HUES6 (cell line): Measurements from ENCODE around the gene LRPPRC.
"Not testable (repeated sequence)": the region's sequence is repeated elsewhere in the genome, so short reads cannot be mapped to it uniquely, and the experiment has no call there.

Experiments
- H3K27ac ChIP-seq: 2 replicates; pipeline ENCODE4 v1.7.0; 2013; ENCODE audit warnings: low read depth, mild to moderate bottlenecking, low read length, inconsistent platforms
- H3K27me3 ChIP-seq: 2 replicates; pipeline ENCODE4 v1.6.1; 2013; ENCODE audit warnings: low read length; ENCODE audit not compliant: control insufficient read depth, insufficient read depth
- H3K36me3 ChIP-seq: 2 replicates; pipeline ENCODE4 v1.6.1; 2013; ENCODE audit warnings: low read length; ENCODE audit not compliant: control insufficient read depth, insufficient read depth
- H3K4me1 ChIP-seq: 2 replicates; pipeline ENCODE4 v1.6.1; 2013; ENCODE audit warnings: low read length; ENCODE audit not compliant: control insufficient read depth, insufficient read depth
- H3K4me3 ChIP-seq: 2 replicates; pipeline ENCODE4 v1.5.1; 2013; ENCODE audit warnings: low read depth, low read length
- H3K9ac ChIP-seq: one replicate; pipeline ENCODE4 v1.6.1; 2013; ENCODE audit warnings: mild to moderate bottlenecking, low read length
- H3K9me3 ChIP-seq: 2 replicates; pipeline ENCODE4 v1.6.1; 2013; ENCODE audit warnings: low read depth, low read length; ENCODE audit not compliant: control insufficient read depth, insufficient read depth

Gene LRPPRC

DNA sequence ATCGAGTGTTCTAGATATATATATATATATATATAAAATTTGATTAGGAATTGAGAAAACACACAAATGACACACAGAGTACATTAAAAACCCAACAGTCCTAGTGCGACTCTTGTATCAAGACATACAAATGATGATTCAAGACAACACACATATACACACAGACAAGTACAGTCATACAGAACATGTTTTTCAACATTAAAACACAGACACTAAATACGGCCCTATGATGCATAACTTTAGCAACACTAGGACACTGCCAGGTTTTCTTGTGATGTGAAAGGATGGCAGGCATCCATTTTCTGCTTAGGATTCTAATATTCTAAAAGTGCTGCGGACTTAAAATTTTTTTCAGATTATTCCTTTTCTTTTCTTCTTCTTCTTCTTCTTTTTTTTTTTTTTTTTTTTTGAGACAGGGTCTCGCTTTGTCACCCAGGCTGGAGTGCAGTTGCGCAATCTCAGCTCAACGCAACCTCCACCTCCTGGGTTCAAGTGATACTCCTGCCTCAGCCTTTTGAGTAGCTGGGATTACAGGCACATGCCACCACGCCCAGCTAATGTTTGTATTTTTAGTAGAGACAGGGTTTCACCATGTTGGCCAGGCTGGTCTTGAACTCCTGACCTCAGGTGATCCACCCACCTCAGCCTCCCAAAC is 84.5 kb downstream of the LRPPRC start:
- H3K9me3 ChIP-seq, H3K27ac ChIP-seq, H3K4me1 ChIP-seq, H3K27me3 ChIP-seq, H3K9ac ChIP-seq, H3K4me3 ChIP-seq: not testable (repeated sequence)
- H3K36me3 ChIP-seq = peaks cover 88% of the 10 kb centered on the region

DNA sequence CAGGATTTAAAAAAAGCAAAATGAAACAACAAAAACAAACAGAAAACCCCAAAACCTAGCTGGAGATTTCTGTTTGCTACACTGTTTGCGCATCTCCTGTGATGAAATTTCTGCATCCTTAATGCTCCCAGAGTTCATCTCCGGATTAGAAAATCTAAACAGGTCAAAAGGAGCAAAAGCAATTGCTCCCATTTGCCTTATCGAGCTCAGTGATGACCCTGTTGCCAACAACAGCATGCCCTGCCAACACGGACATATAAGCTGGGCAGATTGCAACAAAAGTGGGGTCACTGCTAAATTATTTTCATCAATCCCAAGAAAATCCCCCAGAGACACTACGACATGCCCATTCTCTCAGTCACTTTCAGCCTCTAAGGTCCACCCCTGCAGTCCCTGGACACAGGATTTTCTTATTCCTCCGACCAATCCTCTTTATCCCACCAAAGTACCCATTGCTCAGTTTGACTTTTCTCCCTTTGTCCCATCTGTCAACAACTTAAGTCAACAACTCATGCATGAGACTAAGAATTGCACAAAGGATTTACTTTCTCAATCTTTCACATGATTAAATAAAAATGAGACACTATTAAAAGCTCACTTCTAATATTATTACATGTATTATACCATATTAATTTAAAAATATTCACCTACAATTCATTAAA is 89.2 kb downstream of the LRPPRC start:
- Histone ChIP-seq H3K27ac (no peak overlapping the region; the same call in 1 of the 2 replicates), H3K9me3 (no peaks in the 10 kb centered on the region), H3K27me3 (no peaks in the 10 kb centered on the region), H3K4me1 (no peaks in the 10 kb centered on the region), H3K4me3 (no peak overlapping the region), H3K36me3 (peaks cover 82% of the 10 kb centered on the region), H3K9ac (no peak overlapping the region)

- no peak overlapping the region for H3K27ac ChIP-seq
- H3K27me3 ChIP-seq = no peaks in the 10 kb centered on the region
- H3K36me3 ChIP-seq = peaks cover 82% of the 10 kb centered on the region
- no peaks in the 10 kb centered on the region for H3K4me1 ChIP-seq
- no peaks in the 10 kb centered on the region for H3K9me3 ChIP-seq
- no peak overlapping the region for H3K9ac ChIP-seq
- H3K4me3 ChIP-seq = no peak overlapping the region
Measured at GRCh38 chr2:43905871-43906270, 89.9 kb downstream of the LRPPRC start.

DNA sequence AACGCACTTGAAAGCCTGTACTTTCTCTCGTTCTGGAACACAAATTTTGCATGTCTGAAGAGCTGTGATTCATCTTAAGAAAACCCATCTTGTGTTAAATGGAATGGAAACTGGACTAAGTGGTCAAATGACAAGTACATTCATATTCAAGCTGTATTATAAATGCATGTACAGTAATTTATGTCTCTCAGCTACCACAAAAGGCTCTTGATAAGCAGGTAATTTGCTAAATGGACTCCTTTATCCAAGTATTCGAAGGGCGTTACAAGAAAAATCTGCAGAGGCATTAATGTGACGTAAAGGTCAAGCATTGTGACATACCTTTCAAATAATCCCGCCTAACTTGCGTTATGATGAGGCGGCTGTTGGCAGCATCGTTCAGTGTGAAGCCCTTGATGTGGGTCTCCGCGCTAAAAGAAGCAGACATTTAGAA is 90.4 kb downstream of the LRPPRC start:
- Histone ChIP-seq H3K27me3 (no peaks in the 10 kb centered on the region), H3K4me1 (no peaks in the 10 kb centered on the region), H3K4me3 (no peak overlapping the region), H3K36me3 (peaks cover 82% of the 10 kb centered on the region), H3K9ac (no peak overlapping the region), H3K27ac (no peak overlapping the region), H3K9me3 (no peaks in the 10 kb centered on the region)

DNA sequence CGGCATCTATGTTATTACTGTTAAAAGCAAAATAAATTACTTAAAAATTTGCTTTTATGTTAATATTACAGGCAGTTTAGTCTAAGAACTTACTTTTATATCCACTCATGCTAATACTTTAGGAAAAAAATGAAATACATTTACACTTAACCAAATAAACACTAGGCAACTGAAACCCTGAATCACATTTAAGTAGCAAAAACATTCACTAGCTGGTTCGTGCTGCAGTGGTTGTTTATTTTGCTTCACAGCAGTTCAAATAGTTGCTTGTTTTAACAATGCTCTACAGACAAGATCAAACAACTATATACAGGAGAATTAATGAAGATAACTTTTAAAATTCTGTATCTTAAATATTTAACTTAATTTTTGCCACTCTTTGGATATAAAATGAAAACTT is 96.2 kb downstream of the LRPPRC start:
- Histone ChIP-seq H3K36me3 (peaks cover 93% of the 10 kb centered on the region), H3K4me1 (no peaks in the 10 kb centered on the region), H3K27ac (no peak overlapping the region), H3K27me3 (no peaks in the 10 kb centered on the region), H3K4me3 (no peak overlapping the region), H3K9me3 (no peaks in the 10 kb centered on the region), H3K9ac (no peak overlapping the region)

DNA sequence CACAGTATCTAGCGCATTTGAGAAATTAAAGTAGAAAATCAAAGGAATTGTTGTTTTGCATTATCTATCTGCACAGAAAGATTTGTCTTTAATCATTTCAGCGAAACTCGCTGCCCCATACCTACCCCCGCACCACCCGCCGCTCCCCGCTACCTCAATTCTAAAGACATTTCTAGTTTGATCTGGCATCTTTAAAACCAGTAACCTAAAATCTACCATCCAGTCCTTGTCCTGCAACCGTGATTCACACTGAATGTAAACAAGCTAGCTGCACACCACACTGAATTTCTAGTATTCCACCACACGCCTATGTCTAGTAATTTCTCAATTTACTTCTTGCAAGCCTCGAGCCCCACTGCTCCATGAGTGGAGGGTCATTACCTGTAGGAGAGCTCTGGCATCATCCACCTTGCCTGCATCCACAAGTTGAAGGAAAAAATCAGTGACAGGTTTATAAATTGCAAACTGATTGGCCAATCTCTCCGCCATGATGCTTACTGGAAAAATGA is 96.9 kb downstream of the LRPPRC start:
- Histone ChIP-seq H3K9ac (no peak overlapping the region), H3K27me3 (no peaks in the 10 kb centered on the region), H3K36me3 (peaks cover 96% of the 10 kb centered on the region), H3K9me3 (no peaks in the 10 kb centered on the region), H3K4me3 (no peak overlapping the region), H3K4me1 (no peaks in the 10 kb centered on the region), H3K27ac (no peak overlapping the region)

DNA sequence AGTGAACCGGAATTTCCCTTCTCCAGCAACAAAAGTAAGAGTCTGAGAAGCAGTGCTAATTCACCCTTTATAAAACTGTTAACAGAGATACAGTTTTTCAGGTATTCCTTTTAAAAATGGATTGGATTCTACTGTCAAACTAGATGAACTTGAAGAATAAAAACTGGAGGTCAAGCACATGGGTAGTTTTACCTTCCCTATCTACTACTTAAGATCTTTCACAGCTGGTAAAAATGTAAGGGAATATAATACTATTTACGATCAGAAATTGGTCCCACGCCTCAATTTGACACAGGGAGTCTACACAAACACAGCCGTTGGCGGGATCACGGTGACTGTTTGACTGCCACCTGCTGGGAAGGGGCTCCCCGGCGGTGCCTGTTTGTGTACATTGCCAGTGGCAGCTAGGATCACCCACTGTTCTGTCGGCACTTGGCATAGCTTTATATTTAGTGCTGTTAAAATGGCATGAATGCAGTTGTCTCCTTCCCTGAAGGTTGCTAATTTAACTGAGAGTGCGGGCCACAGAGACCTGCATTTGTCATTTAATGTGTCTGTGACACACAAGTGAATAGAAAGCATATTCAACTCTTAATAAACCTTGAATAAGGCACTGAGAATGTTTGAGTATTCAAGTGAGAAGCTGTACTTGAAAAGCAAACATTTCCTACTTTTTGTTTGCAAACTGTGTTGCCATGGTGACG is 97.5 kb downstream of the LRPPRC start:
- Histone ChIP-seq H3K9me3 (no peaks in the 10 kb centered on the region), H3K27ac (no peak overlapping the region), H3K36me3 (peaks cover 97% of the 10 kb centered on the region), H3K4me1 (no peaks in the 10 kb centered on the region), H3K27me3 (no peaks in the 10 kb centered on the region), H3K4me3 (no peak overlapping the region), H3K9ac (no peak overlapping the region)

- H3K4me1 ChIP-seq = no peaks in the 10 kb centered on the region
- H3K9ac ChIP-seq = no peak overlapping the region
- no peak overlapping the region for H3K27ac ChIP-seq
- peaks cover 98% of the 10 kb centered on the region for H3K36me3 ChIP-seq
- no peak overlapping the region for H3K4me3 ChIP-seq
- H3K27me3 ChIP-seq = no peaks in the 10 kb centered on the region
- no peaks in the 10 kb centered on the region for H3K9me3 ChIP-seq
Measured at GRCh38 chr2:43897492-43897891, 98.3 kb downstream of the LRPPRC start.

DNA sequence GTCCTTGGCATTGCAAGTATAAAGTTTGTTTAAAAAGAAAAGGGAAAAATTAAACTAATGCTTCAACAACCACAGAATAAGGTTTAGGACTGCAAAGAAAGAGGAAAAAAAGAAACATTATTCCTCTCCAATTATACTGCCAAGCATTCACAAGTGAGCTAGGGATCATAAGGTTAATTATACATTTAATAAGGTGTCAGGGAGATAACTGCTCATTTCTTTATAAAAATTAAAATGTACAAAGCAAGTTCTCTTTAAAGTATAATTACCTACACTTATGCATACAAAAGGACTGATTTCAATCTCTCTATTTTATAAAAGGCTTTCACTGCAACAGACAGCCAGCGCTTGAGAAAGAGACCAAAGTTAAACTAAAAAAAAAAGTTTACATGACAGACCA is 98.9 kb downstream of the LRPPRC start:
- Histone ChIP-seq H3K9me3 (no peaks in the 10 kb centered on the region), H3K4me1 (no peaks in the 10 kb centered on the region), H3K27me3 (no peaks in the 10 kb centered on the region), H3K36me3 (peaks cover 99% of the 10 kb centered on the region), H3K9ac (no peak overlapping the region), H3K4me3 (no peak overlapping the region), H3K27ac (no peak overlapping the region)

DNA sequence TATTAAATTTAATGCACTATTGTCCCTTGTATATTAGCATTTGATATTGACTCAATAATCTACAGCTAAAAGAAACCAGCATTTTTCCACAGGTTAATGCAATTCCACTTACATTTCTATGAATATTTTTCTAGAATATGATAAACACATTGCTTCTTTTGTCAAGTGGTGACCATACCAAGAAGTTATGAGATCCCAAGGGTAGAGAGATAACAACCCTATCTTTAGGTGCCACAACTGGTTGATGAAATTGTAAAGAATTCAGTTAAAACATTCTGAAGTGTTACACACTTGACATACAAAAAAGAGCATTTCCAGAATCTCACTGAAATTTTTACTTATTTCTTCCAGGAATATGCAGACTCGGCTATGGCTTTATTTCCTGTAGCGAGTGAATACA is 101.0 kb downstream of the LRPPRC start:
- Histone ChIP-seq H3K9ac (no peak overlapping the region), H3K4me1 (no peaks in the 10 kb centered on the region), H3K27ac (no peak overlapping the region), H3K27me3 (no peaks in the 10 kb centered on the region), H3K4me3 (no peak overlapping the region), H3K36me3 (peaks cover 100% of the 10 kb centered on the region), H3K9me3 (no peaks in the 10 kb centered on the region)

DNA sequence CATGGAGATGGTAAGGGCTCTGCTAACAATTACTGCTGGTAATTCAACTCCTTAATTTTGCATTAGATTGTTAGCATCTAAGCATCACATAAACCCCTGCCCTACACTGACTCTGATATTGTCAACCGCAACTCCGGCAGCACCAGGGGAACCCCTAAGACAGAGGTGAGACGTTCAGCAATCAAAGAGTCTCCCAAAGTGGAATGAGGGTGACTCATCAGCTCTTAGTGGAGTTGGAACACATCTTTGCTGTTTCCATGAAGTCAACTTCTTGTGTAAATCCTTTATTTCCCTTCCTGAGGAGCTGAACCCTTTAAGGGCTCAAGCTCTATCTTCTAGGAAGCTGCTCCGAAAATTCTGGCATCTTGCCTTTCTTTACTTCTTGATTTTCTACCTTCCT is 104.9 kb downstream of the LRPPRC start:
- no peak overlapping the region for H3K9ac ChIP-seq
- H3K4me1 ChIP-seq = no peaks in the 10 kb centered on the region
- H3K27me3 ChIP-seq = no peaks in the 10 kb centered on the region
- no peak overlapping the region for H3K4me3 ChIP-seq
- H3K27ac ChIP-seq = no peak overlapping the region
- H3K9me3 ChIP-seq = no peaks in the 10 kb centered on the region
- peaks cover 95% of the 10 kb centered on the region for H3K36me3 ChIP-seq
